HL-60/S4 treated with retinoic acid at 250 ng/mL for 4 days and 3 days (cell line): Measurements from ENCODE around the gene EIF4G1.

Experiments used
- in situ Hi-C: fragments of 300-500 bp; cut with MboI; formaldehyde crosslinking; loops from 2 replicates; pipeline ENCODE4 v1.7.0; 2022; ENCODE audit warnings: low sequenced_read_pairs

Gene EIF4G1

DNA sequence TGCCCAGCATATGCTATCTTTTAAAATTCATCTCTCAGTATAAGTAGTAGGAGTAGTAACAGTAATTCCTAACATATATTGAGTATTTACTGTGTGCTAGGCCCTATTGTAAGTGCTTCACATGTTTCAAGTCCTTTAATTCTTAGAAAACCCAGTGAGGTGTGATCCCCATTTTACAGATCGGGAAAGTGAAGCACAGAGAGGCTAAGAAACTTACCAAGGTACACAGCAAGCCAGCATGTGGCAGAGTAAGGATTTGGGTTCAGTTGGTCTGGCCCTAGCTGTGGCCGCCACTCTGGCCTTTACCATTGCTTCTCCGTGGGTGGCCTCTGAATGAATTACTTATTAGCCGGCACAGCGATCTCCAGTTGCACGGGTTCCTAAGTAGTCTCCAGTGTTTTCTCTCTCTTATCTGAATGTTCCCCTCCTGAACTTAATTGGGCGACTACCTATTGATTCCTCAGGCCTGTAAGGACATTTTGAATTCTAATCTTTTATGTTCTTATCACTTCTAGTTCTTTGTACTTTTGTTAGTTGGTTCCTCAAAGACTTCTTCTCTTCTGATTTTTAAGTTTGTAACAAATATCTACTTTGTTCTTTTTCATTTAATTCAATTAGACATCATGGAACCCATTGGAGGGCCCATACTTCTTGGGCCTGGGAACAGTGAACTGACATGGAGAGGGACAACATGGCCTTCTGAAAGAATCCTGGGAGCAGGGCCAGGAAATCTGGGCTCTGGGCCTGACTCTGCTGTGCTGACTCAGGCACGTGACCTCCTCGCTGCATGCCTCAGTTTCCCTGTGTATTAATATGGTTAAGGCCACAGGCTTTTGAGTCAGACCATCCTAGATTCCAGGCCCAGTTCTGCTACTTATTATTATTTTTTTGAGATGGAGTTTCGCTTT, 35.4 kb downstream of the EIF4G1 start:
- in situ Hi-C loops = loop anchor here (25.0 kb wide), 2 partner anchors 187 to 412 kb away; no protein-coding TSS in a partner anchor

GRCh38 chr3:184350618-184351017, 36.2 kb downstream of the EIF4G1 start:
- in situ Hi-C loops = loop anchor here (25.0 kb wide), 2 partner anchors 187 to 412 kb away; no protein-coding TSS in a partner anchor

DNA sequence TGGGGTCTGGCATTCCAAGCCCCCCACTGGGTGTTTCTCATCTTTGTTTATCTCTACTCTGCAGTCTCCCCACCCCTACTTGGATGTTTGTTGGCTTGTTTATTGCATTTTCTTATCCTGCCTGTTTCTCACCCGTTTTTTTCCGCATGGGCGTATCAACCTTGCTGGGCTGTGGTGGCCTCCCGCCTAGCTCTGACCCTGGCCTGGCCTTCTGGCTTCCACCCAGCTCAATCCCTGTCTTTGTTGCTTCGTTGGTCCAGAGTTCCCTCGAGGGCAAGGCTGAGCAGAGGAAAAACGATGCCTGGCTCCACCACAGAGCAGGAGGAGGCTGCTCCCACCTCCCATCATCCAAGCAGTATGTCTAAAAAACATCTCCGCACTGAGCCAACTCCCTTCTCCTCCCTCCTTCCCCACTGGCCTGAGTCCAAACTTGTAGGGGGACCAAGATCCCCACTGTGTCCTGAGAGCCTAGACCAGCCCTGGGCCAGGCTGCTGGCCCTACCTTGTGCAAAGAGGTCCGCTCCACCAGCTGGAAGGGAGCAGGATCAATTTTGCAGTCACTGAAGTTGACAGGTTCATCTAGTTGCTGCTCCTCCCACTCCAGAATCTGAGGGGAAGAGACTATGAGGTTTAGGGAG, 37.2 kb downstream of the EIF4G1 start:
- in situ Hi-C loops = loop anchor here (25.0 kb wide), 2 partner anchors 186 to 411 kb away; no protein-coding TSS in a partner anchor

DNA sequence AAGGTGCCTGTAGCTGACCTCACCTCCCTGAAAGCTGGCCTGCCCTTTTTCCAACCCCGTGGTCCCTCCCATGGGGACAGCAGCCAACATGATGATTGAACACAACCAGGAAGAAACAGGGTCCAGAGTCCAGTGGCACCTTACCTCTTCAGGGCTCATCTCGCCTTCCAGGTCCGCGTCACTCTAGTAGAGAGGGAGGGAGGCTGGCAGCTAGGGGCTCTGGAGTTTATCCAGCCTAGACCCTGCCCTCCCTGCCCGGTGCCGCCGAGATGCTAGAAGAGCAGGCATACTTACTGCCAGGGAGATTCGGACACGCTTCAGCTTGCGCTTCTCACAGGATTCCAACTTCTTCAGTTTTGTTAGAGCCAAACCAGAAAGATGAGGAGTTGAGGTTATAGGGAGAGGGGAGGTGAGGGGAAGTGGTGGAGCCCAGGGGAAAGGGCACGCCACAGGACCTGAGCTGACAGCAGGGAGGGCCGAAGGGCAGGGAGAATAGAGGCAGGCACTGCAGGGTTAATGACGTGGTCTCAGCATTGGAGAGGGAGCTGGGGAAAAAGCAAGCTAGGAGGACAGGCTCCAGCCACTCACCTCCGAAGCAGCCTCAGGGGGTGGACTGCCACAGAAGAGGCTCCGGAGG, 37.9 kb downstream of the EIF4G1 start:
- in situ Hi-C loops = loop anchor here (25.0 kb wide), 2 partner anchors 185 to 410 kb away; no protein-coding TSS in a partner anchor

DNA sequence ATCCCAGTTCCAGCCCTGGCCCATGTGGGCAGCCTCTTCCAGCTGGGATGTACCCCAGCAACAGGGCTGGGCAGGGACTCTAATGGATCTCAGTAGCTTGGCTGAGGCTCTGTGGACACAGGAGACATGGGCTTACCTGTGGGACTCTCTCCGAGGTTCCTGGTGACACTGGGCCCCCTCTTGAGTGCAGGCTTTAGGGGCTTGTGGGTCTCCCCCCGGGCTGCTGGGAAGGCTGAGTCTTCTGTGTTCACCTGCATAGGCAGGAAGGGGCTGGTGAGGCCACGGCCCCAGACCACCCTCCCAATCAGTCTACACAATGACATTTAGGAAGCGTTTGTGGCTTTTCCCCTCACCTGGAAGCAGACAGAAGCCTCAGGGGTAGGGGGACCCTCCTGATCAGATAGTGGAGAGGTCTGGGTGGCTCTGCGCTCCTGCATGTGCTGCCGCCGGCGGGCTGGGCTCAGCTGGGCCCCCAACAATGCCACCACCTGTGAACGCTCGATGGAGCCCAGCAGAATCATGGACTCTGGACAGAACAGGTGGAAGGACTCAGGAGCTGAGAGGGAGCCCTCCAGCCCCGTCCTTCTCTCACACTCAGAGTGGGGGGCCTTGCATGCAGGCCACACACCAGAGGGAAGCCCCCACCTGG, 38.6 kb downstream of the EIF4G1 start:
- in situ Hi-C loops = loop anchor here (25.0 kb wide), 2 partner anchors 184 to 409 kb away; no protein-coding TSS in a partner anchor

DNA sequence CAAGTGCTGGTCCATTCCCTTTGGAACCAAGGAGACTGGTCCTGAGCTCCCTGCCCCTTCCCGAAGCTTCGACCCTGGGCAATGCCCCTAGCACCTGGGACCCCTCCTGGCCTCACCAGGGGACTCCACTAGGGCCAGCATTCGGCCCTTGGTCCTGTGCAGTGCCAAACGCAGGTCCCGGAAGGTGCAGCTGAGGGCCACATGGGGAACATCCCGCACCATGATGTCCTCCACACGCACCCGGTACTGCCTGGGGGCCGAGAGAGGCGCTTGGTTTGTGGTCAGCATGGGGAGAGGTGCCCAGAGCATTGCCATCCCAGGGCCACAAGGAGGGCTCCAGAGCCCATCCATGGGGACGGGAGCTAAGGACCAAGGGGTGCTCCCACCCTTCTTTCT, 39.1 kb downstream of the EIF4G1 start:
- in situ Hi-C loops = loop anchor here (25.0 kb wide), 2 partner anchors 184 to 409 kb away; no protein-coding TSS in a partner anchor

DNA sequence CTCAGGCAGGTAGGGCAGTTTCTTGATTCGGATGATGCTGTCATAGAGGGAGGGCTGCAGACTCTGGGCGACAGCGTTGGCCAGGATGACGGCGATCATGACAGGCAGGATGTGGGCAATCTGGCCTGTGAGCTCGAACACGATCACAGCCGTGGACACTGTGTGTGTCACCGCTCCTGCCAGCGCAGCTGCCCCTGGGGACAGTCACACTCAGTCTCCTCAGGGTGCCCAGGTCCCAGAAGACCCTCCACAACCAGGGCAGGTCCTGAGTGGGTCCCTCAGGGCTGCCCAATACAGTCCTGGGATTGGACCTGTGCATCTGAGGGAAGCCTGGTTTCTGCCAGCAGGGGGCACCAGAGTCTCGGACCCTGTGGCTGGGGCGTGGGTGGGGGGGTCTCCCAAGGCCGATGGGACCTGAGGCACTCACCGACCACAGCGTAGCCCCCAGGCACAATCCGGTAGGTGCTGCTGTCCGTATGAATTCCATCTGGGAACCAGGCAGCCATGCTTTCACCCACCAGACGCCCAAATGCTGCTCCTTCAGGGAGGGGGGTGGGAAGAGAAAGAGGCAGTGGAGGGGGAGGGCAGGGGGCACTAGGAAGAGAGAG, 39.8 kb downstream of the EIF4G1 start:
- in situ Hi-C loops = loop anchor here (25.0 kb wide), 2 partner anchors 183 to 408 kb away; no protein-coding TSS in a partner anchor

- in situ Hi-C loops = loop anchor here (25.0 kb wide), 2 partner anchors 183 to 408 kb away; no protein-coding TSS in a partner anchor
These were observed 40.3 kb downstream of the EIF4G1 start for GRCh38 chr3:184354754-184355153.

DNA sequence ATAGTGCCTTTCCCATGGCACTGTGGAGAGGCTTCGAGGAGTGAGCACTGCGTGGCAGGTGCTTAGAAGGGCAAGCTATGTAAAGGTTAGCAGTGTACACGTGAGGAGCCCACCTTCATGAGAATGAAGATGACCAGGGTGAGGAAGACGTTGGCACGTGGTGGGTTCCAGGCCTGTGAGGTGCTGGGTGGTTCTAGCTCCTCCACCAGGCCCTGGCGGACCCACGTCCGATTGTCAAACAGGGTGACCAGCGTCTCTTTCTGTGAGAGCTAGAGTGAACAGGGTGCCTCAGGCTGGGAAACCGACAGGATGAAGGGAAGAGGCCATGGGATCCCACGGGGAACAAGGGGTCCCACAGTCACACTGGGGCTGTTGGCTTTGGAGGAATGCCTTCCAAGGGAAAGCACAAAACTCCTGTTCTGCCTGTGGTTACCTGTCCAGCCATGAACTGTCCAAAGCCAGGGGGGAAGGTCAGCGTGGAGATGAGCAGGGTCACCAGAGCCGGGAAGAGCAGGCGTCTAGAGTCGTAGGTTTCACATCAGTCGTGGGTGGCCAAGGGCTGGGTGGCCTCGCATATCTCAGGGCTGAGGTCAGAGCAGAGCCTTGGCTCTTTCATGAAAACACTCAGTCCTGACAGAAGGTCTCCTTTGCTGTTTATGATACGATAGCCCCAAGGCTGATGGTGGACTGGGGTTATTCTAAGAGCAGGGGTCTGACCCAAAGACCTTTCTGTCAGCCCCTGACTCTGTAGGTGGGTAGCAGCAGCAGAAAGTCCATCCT, 41.0 kb downstream of the EIF4G1 start:
- in situ Hi-C loops = loop anchor here (25.0 kb wide), 2 partner anchors 182 to 407 kb away; no protein-coding TSS in a partner anchor

DNA sequence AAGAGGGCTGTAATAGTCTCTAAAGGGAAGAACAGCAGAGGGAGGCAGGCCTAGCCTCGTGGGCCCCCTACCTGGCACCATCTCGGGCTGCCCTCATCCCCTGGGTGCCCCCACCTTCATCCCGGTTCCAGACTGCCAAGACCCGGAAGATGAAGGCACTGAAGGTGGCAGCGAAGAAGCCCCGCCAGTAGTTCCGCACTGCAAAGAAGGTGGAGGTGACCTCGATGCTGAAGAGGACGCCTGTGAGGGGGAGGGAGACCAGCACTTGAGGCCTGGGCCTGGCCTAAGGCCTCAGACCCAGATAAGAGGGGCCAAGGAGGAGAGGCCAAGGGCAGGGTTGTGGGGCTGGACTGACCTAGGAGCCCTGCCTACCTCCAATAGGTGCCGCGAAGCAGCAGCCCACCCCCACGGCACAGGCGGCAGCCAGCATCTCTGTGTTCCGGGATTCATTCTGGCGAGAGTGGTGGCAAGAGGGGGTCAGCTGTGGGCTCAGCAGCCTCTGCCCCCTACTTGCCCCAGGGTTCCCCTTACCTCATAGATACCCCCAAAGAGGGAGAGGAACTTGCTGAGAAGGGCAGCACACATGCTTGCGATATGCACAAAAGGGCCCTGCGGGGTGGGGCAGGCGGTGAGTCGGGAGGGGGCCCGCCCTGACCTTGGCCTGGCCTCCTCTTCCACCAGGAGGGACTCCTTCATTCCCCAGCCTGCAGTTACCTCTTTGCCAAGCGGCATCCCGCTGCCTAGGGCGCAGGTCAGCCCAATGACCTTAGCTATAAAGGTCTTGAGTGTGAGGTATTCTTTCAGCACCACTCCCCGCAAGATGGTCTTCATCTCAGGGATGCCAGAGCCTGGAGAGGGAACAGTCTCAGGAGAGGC, 43.1 kb downstream of the EIF4G1 start:
- in situ Hi-C loops = loop anchor here (25.0 kb wide), 2 partner anchors 180 to 405 kb away; no protein-coding TSS in a partner anchor

- in situ Hi-C loops = loop anchor here (25.0 kb wide), 2 partner anchors 179 to 404 kb away; no protein-coding TSS in a partner anchor
These were observed 43.8 kb downstream of the EIF4G1 start for GRCh38 chr3:184358124-184358767.

DNA sequence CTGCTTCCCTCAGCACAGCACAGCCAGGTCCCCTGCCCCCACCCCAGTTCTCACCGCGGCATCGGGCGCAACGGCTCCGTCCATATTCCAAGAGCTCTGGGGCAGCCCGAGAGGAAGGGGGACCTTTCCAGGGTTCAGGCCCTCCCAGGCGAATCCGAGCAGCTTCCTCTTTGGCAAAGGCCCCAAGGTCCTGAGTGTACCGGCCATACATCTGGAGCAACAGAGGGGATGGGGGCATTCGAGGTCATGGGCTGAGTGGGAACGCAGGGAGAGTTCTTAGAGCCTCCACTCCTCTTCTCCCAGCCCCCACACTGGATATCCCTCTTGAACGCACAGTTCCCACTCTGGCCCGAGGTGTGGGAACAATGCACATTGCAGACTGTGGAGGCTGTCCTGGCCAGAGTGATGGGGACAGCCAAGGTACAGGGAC, 44.5 kb downstream of the EIF4G1 start:
- in situ Hi-C loops = loop anchor here (25.0 kb wide), 2 partner anchors 178 to 403 kb away; no protein-coding TSS in a partner anchor

- in situ Hi-C loops = loop anchor here (25.0 kb wide), 2 partner anchors 178 to 403 kb away; no protein-coding TSS in a partner anchor
These were observed 45.2 kb downstream of the EIF4G1 start for GRCh38 chr3:184359610-184360009.

GRCh38 chr3:184360070-184360928, 45.9 kb downstream of the EIF4G1 start:
- in situ Hi-C loops = loop anchor here (25.0 kb wide), 2 partner anchors 177 to 402 kb away; no protein-coding TSS in a partner anchor

DNA sequence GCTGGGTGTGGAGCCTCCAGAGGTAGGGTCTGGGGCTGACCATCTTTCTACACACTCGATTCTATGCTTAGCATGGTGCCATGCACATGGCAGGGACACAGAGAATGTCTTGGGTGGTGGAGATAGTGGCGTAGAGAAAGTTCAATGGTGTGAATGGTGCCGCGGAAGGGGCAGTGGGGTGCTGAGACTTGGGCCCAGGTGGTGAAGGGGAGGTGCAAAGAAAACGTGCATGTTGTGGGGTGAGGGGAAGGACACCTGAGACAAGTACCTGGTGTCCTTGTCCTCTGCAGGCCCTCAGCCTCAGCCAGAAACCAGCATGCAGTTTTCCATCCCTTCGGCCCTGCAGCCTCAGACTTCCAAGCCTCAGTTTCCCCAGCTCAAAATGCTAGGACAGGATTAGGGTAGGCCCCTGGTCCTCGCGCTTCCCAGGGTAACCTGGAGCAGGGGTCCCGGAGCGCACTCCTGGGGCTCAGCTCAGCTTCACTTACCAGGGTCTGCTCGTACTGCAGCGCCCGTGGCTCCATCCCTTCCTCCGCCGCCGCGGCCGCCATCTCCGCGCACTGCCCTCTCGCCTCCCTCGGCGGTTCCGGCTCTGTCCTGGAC, 46.6 kb downstream of the EIF4G1 start:
- in situ Hi-C loops = loop anchor here (25.0 kb wide), 2 partner anchors 176 to 401 kb away; no protein-coding TSS in a partner anchor

DNA sequence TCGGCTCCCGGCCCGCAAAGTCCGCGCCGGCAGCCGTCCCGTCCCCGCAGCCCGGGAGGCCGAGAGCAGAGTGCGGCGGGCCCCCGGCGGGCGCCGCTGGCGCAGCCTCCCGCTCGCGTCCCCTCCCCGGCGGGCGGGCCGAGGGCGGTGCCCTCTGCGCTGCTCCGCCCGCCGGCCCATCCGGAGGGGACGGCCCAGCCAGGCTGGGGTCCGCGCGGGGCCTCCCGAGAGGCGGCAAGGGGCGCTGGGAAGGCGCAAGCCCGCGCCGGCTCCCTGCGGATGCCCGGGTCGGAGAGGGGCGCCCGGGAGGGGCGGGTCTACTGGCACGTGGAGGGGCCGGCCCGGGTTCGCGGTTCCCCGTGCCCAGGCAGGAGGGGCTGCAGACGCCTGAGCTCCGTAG, 47.1 kb downstream of the EIF4G1 start, which contains the start of the genes CLCN2 and POLR2H:
CLCN2 (minus strand) TSS at position 74 of the 400 bp plus-strand sequence. CDS start 126 bp downstream, outside the sequence.
POLR2H (plus strand) TSS at position 179 of the 400 bp plus-strand sequence. CDS start 1,783 bp downstream, outside the sequence.
- in situ Hi-C loops = loop anchor here (25.0 kb wide), 2 partner anchors 176 to 401 kb away; no protein-coding TSS in a partner anchor
